ENCODE data around the gene CAPN14. TPM values are rescaled to one million over a fixed set of nuclear protein-coding genes. Genes with fewer than 3 reads are reported as not detected.

The CAPN14 gene, protein sequence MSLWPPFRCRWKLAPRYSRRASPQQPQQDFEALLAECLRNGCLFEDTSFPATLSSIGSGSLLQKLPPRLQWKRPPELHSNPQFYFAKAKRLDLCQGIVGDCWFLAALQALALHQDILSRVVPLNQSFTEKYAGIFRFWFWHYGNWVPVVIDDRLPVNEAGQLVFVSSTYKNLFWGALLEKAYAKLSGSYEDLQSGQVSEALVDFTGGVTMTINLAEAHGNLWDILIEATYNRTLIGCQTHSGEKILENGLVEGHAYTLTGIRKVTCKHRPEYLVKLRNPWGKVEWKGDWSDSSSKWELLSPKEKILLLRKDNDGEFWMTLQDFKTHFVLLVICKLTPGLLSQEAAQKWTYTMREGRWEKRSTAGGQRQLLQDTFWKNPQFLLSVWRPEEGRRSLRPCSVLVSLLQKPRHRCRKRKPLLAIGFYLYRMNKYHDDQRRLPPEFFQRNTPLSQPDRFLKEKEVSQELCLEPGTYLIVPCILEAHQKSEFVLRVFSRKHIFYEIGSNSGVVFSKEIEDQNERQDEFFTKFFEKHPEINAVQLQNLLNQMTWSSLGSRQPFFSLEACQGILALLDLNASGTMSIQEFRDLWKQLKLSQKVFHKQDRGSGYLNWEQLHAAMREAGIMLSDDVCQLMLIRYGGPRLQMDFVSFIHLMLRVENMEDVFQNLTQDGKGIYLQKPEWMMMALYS
- total RNA-seq: 0.18 and 0.27 TPM in 2 replicates

DNA sequence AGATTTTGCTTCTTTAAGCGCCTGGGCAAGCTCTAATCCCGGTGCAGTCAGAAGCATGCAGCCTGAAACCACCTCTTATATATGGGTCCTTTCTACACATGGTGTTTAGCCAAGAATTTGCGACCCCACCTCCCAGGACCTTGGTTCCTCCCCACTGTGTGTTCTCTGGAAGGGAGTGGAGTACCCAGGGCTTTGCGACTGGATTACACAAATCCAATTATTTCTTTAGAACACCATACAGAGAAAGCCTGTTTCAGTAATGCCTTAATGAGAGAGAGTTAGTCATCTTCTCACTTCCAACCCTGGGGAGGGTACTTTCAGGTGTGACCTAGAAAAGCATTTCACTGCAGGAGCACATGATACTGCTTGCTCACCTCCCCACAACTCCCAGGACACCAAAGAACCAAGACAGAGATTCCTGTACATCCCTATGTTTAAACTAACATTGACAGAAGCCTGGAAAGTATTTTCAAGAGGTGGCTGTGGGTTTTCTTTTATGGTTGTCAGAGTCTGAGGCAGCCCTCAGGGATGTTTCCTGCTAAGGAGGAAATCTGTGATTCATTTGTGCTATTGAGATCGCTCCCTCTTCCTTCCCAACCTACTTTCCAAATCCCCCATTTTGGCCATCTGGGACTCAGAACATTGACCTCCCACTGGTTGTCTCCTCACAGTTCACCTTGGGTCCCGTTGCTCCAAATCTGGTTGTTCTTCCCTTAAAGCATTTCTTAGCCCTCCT is at the start of gene CAPN14:
Gene CAPN14, minus strand, starts transcription at position 51 of the 736 bp plus-strand sequence. CDS start 12,068 bp downstream, outside the sequence.
- Mint-ChIP-seq H3K36me3 (ENCODE audit: low read depth) (no peaks in the 10 kb centered on the region), H3K27ac (peak within 1 kb of the TSS; percentile 59), H3K4me3 (ENCODE audit: low read depth) (no peak within 1 kb of the TSS), H3K27me3 (ENCODE audit: low read depth) (peaks cover 2% of the 10 kb centered on the region), H3K4me1 (ENCODE audit: low read depth) (peaks cover 57% of the 10 kb centered on the region), H3K9me3 (no peaks in the 10 kb centered on the region)
- no peak for DNase-seq (ENCODE audit: low spot score)
- intact Hi-C loops (cut with micrococcal nuclease): no loop called here

DNA sequence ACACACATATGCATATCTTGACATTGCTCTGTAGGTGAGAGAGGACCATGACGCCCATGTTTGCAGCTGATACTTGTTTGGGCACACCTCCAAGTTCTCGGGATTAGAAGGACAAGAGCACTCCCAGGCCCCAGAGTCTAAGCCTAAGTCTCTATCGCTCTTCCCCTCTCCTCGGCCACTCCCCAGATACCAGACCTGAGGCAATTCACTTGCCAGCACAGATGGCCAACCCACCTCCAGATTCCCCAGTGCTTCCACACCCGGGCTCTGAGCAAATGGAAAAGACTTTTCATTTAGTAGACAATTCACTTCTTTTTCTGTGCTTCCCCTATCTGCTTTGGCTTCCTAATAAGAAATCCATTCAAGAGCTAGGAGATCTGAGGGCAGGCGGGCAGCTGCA is 49.5 kb upstream of the CAPN14 start:
- no peaks in the 10 kb centered on the region for H3K9me3 Mint-ChIP-seq
- intact Hi-C loops (cut with micrococcal nuclease): no loop called here
- H3K36me3 Mint-ChIP-seq (ENCODE audit: low read depth): no peaks in the 10 kb centered on the region
- H3K4me1 Mint-ChIP-seq (ENCODE audit: low read depth): no peaks in the 10 kb centered on the region
- no peak overlapping the region for H3K27ac Mint-ChIP-seq
- no peaks in the 10 kb centered on the region for H3K27me3 Mint-ChIP-seq (ENCODE audit: low read depth)
- DNase-seq (ENCODE audit: low spot score): no peak
- no peak overlapping the region for H3K4me3 Mint-ChIP-seq (ENCODE audit: low read depth)

DNA sequence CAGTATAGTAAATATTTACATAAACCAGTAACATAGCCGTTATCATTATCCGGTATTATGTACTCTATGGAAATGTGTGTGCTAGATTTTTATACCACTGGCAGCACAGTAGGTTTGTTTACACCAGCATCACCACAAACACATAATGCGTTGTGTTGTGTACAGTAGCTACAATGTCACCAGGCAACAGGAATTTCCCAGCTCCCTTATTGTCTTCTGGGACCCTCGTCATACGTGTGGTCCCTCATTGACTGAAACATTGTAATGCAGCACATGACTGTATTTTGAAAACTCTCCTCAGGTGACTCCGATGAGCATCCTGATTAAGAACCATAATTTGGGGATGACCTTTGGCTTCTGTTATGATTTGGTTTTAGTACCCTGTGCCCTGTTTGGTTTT is 47.9 kb upstream of the CAPN14 start:
- H3K4me1 Mint-ChIP-seq (ENCODE audit: low read depth): no peaks in the 10 kb centered on the region
- no peaks in the 10 kb centered on the region for H3K9me3 Mint-ChIP-seq
- H3K4me3 Mint-ChIP-seq (ENCODE audit: low read depth): no peak overlapping the region
- no peaks in the 10 kb centered on the region for H3K36me3 Mint-ChIP-seq (ENCODE audit: low read depth)
- no peak for DNase-seq (ENCODE audit: low spot score)
- no peaks in the 10 kb centered on the region for H3K27me3 Mint-ChIP-seq (ENCODE audit: low read depth)
- no peak overlapping the region for H3K27ac Mint-ChIP-seq
- intact Hi-C loops (cut with micrococcal nuclease): no loop called here

DNA sequence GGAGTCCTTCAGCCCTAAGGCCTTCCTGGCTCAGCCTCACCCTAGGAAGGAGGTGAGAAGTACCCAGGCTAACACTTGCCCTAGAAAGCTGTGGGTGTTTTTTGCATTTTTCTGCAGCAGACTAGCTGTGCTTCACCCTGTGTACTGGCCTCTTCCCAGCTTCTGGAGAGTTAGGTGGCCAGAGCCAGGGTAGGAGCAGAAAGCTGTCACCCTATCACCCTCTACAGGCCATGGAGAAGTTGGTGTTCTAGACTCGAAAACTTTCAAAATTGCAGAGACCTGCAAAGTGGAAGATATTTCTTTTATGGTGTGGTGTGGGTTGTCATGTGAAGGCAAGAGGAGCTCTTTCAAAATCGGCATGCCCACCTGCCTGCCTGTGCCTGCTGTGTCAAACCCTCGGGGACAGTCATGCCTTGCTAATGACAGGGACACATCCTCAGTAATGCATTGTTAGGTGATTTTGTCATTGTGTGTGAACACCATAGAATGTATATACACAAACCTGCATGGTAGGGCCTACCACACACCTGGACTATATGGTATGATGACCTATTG is 46.4 kb upstream of the CAPN14 start:
- no peaks in the 10 kb centered on the region for H3K27me3 Mint-ChIP-seq (ENCODE audit: low read depth)
- intact Hi-C loops (cut with micrococcal nuclease): no loop called here
- DNase-seq (ENCODE audit: low spot score): no peak
- no peaks in the 10 kb centered on the region for H3K9me3 Mint-ChIP-seq
- no peaks in the 10 kb centered on the region for H3K4me1 Mint-ChIP-seq (ENCODE audit: low read depth)
- H3K36me3 Mint-ChIP-seq (ENCODE audit: low read depth): no peaks in the 10 kb centered on the region
- H3K27ac Mint-ChIP-seq: no peak overlapping the region
- H3K4me3 Mint-ChIP-seq (ENCODE audit: low read depth): no peak overlapping the region

DNA sequence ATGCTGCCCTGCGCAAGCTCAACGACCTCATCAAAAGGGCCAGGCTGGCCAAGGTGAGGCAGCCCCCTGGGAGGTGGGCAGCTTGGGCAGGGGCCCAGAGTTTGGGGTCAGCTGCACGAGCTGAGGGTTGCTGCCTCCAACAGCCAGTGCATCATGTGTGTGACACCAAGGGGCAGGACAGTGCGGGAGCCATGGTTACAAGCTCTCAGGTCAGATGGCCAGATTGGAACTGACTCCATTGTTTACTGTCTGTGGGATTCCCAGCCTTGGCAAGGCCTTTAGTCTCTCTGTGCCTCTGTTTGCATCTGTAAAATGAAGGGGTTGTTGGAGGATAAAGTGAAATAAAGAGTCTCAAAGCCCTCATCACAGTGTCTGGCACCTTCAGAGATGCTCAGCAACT is 43.6 kb upstream of the CAPN14 start:
- no peak for DNase-seq (ENCODE audit: low spot score)
- Mint-ChIP-seq H3K4me3 (ENCODE audit: low read depth) (no peak overlapping the region), H3K9me3 (no peaks in the 10 kb centered on the region), H3K36me3 (ENCODE audit: low read depth) (no peaks in the 10 kb centered on the region), H3K4me1 (ENCODE audit: low read depth) (no peaks in the 10 kb centered on the region), H3K27ac (no peak overlapping the region), H3K27me3 (ENCODE audit: low read depth) (no peaks in the 10 kb centered on the region)
- intact Hi-C loops (cut with micrococcal nuclease): no loop called here

DNA sequence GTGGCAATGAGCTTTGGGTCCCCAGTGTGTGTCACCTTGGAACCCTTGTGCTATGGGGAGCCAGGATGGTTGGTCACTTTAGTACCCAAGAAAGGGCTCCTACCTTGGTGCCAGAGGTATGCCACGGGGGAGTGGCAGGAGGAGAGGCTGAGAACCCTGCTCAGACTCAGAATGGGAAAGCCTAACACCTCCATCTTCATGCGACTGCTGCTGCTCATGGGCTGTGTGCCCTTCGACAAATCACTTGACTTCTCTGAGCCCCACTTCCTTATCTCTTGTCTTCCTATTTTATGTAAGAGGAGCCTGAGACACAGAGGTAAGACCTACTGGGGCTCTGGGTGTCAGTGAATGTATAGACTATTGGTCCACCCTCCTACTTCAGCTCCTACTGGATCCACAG is 41.8 kb upstream of the CAPN14 start:
- intact Hi-C loops (cut with micrococcal nuclease): no loop called here
- Mint-ChIP-seq H3K36me3 (ENCODE audit: low read depth) (no peaks in the 10 kb centered on the region), H3K9me3 (no peaks in the 10 kb centered on the region), H3K27me3 (ENCODE audit: low read depth) (no peaks in the 10 kb centered on the region), H3K27ac (no peak overlapping the region), H3K4me3 (ENCODE audit: low read depth) (no peak overlapping the region), H3K4me1 (ENCODE audit: low read depth) (no peaks in the 10 kb centered on the region)
- DNase-seq (ENCODE audit: low spot score): no peak

DNA sequence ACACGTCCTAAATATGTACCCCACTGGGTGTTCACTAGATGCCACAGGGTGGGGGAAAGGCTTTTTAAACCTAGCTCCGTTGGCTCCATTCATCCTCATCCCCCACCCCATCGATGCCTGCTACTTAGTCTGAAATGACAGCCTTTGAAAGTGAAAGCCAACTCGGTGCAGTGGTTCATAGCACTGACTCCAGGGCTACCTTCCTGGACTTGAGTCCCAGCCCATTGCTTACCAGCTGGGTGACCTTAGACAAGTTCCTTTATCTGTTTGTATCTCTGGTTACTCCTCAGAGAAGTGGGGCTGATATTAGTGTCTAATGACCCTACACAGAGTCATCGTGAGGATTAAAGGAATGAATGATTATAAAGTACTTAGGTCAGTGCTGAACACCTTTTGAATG is 41.0 kb upstream of the CAPN14 start:
- DNase-seq (ENCODE audit: low spot score): no peak
- no peak overlapping the region for H3K27ac Mint-ChIP-seq
- H3K4me3 Mint-ChIP-seq (ENCODE audit: low read depth): no peak overlapping the region
- no peaks in the 10 kb centered on the region for H3K4me1 Mint-ChIP-seq (ENCODE audit: low read depth)
- H3K27me3 Mint-ChIP-seq (ENCODE audit: low read depth): no peaks in the 10 kb centered on the region
- intact Hi-C loops (cut with micrococcal nuclease): no loop called here
- H3K36me3 Mint-ChIP-seq (ENCODE audit: low read depth): no peaks in the 10 kb centered on the region
- no peaks in the 10 kb centered on the region for H3K9me3 Mint-ChIP-seq

DNA sequence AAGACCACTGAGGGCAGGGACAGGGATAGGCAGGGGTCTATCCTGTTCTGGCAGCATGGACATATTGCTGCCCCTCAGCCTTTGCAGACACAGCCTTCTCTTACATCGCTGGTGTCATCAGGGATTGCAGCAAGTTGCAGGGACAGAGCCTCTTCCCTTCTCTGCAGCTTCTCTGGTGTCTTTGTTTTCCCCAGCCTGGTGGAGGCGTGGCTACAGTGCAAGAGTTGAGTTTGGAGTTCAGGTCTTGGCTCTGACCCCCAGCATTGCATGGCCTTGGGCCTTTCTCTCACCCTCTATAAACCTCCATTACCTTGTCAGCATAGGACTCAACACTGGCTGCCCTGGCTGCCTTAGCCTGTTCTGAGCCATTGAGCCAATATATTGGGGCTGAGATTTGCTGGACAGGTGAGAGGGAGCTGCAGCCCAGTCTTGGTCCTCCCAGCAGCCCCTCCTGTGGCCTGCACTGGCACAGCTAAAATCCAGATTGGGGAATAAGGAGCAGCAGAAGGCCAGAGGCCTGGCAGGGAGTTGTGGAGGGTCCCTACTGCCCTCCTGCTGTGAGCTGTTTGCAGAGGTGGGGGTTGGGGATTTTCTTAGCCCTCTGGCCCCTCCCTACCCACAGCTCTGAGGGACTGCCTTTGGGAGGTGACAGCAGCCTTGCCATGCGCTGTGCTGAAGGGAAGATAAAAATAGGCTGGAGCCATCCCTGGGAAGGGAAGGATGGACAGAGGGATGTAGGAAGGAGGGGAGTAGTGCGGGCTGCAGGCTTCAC is 39.5 kb upstream of the CAPN14 start:
- no peaks in the 10 kb centered on the region for H3K27me3 Mint-ChIP-seq (ENCODE audit: low read depth)

DNA sequence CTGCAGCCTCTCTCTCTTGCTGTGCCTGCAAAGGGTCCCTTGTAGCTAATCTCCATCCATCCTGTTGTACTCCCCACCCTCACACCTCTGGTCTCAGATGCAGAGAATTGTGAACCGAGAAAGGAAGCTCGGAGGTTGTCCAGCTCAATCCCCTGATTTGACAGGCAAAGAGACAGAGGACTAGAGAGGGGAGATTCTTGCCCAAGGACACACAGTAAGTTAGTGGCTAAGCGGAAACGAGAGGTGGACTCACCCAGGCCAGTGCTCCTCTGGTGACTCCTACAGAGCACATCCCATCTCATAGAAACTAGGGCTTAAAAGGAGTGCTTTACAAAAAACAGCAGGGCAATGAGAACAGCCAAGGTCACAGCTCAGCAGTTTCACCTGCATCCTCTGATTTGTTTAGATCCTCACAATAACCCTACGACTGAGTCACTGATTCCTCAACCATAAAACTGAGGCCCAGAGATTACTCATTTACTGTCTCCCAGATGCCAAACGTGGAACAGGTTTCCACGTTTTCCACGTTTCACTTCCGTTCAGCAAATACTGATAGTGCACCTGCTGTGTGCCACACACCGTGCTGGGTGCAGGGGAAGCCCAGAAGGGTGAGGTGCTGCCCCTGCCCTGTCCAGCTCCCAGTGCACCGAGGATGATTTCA is 38.7 kb upstream of the CAPN14 start:
- Mint-ChIP-seq H3K27ac (no peak overlapping the region), H3K36me3 (ENCODE audit: low read depth) (no peaks in the 10 kb centered on the region), H3K27me3 (ENCODE audit: low read depth) (no peaks in the 10 kb centered on the region), H3K4me1 (ENCODE audit: low read depth) (no peaks in the 10 kb centered on the region), H3K4me3 (ENCODE audit: low read depth) (no peak overlapping the region), H3K9me3 (no peaks in the 10 kb centered on the region)
- no peak for DNase-seq (ENCODE audit: low spot score)
- intact Hi-C loops (cut with micrococcal nuclease): no loop called here

More for the DNA sequence above, 39.5 kb upstream of the CAPN14 start:
- H3K9me3 Mint-ChIP-seq: no peaks in the 10 kb centered on the region
- no peaks in the 10 kb centered on the region for H3K36me3 Mint-ChIP-seq (ENCODE audit: low read depth)
- no peaks in the 10 kb centered on the region for H3K4me1 Mint-ChIP-seq (ENCODE audit: low read depth)
- no peak overlapping the region for H3K27ac Mint-ChIP-seq
- intact Hi-C loops (cut with micrococcal nuclease): no loop called here
- no peak for DNase-seq (ENCODE audit: low spot score)
- no peak overlapping the region for H3K4me3 Mint-ChIP-seq (ENCODE audit: low read depth)

DNA sequence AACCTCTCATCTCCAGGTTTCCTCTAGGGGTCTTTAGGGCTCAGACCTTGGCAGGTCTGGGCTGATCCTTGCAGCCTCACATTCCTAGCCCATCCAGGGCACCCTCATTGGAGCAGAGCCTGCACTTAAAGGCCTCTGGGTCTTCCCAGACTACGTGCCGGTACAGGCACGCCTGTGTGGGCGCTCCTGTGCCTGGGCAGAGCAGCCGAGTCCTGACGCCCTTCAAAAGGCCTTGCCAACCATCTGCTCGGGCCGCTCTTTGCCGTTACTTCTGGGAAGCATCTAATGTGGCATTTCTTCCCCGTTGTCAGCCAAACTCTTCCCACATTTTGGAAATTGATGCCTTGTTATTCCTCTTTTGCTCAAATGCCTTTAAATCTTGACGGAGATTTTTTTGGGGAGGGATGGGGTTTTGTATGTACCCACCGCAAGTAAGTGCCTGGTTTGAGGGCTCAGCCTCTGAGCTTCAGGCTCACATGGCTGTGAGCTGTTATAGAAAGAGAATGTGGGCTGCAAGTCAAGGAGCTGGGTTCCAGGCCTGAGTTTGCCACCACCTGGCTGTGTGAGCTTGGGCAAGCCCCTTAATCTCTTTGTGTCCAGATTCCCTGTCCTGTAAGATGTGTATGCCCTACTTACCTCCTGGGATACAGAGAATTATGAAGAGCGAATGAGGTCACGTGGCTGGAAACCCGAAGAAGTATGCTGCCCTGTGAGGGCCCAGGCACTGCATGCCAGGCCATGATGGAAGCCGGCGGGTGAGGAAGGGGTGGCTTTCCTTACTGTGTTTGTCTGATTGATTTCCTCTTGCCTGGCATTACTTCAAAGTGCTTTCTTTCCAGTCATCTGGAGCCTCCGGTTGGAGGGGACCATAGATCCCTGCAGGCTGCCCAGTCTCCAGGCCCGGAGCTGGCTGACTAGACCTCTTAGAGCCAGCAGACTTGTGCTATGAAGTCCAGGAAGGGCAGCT is 37.2 kb upstream of the CAPN14 start:
- DNase-seq (ENCODE audit: low spot score): no peak
- no peak overlapping the region for H3K27ac Mint-ChIP-seq
- H3K4me1 Mint-ChIP-seq (ENCODE audit: low read depth): no peaks in the 10 kb centered on the region
- intact Hi-C loops (cut with micrococcal nuclease): no loop called here
- H3K27me3 Mint-ChIP-seq (ENCODE audit: low read depth): no peaks in the 10 kb centered on the region
- no peaks in the 10 kb centered on the region for H3K9me3 Mint-ChIP-seq
- H3K4me3 Mint-ChIP-seq (ENCODE audit: low read depth): no peak overlapping the region
- no peaks in the 10 kb centered on the region for H3K36me3 Mint-ChIP-seq (ENCODE audit: low read depth)
